GM19099 (cell line): Measurements from ENCODE around the gene SND1.

Source experiments
- POLR2A ChIP-seq: IDR thresholded peaks from 3 replicates; pipeline ENCODE4 v1.6.1; 2011; ENCODE audit warnings: low read depth; ENCODE audit not compliant: insufficient read length; ENCODE audit errors: extremely low read depth

The SND1 gene

GRCh38 chr7:128030654-128031611, 378.9 kb downstream of the SND1 start, which contains the start of gene LRRC4:
Gene LRRC4 (minus strand): TSS chr7:128031437. CDS start chr7:128030640, 797 bp downstream.
- no peak for TF ChIP-seq POLR2A

GRCh38 chr7:128031901-128032604, 380.1 kb downstream of the SND1 start:
- no peak for TF ChIP-seq POLR2A

DNA sequence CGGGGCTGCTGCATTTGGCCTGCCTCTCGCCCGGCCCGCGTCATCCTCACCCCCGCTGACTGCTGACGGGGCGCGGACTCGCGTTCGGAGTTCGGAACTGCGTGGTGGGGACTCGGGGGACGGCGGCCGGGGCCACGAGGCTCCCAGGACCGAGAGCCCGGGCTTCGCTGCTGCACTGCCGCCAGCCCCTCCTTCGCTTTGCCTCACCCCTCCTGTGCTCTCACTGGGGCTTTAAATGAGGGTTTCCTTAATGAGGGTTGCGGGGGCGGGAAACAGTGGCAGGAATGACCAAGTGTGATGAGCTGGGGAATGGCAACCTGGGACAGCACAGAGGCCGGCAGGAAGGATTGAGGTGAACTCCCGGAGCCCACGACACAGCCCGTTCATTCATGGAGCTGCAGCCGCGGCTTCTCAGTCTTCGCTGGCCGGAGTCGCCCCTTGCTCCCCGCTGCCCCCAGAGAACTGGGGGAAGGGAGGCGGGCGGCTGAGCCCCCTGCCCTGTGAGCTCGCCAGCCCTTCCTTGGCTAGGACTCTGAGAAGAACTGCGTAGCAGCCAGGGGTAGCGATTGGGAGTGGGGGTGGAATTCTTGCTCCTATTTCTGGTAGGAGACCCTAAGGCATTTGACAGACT, 380.7 kb downstream of the SND1 start:
- TF ChIP-seq POLR2A, result no peak

DNA sequence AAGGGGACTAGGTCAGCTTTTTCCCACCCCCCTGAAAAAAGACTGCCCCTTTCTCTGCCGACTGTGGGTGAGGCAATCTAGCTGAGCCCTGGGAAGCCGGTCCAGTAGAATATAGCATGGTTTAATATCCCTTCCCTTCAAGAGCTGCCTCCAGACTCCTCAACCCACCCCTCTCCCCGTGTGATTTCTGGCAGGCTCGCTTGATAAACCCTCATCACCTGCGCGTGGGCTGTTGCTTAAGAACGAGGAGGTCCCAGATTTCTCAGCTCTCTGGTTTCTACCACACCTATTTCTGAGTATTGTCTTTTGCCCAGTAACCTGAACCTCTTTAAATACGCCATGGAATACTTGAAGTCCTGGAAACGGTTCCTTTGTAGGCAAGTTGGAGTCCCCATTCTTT, 381.3 kb downstream of the SND1 start:
- TF ChIP-seq POLR2A, result no peak

DNA sequence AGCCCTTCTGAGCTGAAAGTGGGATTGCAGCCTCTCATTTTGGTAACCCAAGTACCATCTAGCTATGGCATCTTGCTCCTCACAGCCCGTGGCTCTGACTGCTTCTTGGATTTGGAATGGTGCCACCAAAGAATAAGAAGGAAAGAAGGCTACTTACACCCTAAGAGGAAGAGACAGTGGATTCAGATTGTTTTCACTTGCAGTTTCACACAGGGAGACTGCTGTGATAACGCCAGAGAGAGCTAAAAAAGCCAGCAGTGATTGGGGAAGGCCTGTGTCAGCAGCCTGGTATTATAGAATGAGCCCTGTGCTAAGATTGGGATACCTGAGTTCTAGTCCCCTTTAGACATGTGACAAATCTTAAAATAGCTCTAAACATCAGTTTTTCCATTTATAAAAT, 382.8 kb downstream of the SND1 start:
- TF ChIP-seq POLR2A, result no peak

GRCh38 chr7:128035712-128036111, 383.7 kb downstream of the SND1 start:
- no peak for TF ChIP-seq POLR2A

- no peak for TF ChIP-seq POLR2A
Observed at GRCh38 chr7:128036226-128036940, 384.4 kb downstream of the SND1 start.

DNA sequence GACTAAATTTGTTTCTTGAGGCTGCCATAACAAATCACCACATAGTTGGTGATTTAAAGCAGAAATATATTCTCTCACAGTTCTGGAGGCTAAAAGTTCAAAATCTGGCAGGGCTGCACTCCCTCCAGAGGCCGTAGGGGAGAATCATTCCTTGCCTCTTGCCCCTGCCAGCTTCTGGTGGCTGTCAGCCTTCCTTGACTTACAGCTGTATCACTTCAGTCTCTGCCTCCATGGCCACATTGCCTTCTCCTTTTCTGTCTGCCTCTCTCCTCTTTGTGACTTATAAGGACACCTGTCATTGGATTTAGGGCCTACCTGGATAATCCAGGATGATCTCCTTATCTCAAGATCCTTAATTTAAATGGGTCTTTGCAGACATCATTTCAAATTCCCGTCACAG, 385.1 kb downstream of the SND1 start:
- no peak for TF ChIP-seq POLR2A

- no peak for TF ChIP-seq POLR2A
Observed at GRCh38 chr7:128037880-128038619, 386.1 kb downstream of the SND1 start.

DNA sequence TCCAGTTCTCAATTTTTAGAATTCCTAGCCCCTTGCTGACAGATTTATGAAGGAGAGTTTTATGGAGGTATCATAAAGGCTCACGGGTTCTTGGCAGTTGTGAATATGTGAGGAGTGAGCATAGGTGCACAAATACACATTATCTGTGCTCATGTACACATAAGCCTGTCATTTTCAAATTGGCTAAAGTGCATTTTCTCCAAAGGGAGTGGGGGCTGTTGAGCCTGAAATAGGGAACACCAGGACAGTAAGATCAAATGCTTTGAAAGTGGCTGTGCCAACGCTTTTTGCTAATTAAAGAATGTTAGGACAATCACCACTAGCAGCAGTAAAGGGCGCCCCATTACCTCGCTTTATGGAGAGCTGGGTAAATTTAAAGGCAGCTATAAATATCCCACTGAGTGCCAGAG, 387.6 kb downstream of the SND1 start:
- no peak for TF ChIP-seq POLR2A

- TF ChIP-seq POLR2A, result no peak
Observed at GRCh38 chr7:128040205-128040604, 388.2 kb downstream of the SND1 start.

- no peak for TF ChIP-seq POLR2A
Observed at GRCh38 chr7:128041203-128041602, 389.2 kb downstream of the SND1 start.

DNA sequence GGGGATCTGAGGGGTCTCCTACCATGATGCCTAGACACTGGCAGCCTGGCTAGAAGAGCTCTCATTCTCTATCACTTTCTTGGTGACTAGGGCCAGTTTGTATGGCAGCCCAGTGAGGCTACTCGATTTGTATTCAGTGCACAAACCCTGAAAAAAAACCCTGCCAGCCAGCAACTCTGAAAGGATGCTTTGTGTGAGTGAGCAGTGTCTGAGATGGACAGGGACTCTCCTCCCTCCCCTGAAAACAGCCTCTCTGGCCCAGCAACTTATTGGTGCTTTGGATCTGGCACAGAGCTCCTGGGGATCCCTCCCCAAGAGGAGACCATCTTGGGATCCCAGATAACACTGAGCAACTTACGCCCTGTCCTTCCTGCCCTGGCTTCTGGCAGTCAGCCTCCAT, 390.0 kb downstream of the SND1 start:
- TF ChIP-seq POLR2A, result no peak

DNA sequence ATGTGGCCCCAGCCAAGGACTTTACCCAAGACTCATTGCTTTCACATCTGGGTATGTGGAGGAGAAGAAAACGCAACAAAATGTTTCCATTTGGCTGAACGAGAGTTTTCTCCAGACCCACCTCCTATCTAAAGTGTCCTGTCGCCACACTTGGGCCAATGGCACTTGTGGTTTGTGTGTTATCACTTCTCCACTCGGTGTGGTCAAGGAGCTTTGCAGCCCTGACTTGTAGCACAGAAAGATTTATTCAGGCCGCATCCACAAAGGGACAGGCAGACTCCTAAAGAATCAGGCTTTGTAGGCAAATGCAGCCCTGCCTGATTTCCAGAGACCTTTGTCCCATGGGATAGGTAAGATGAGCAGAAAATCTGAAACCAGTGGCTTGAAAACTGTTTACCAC, 392.1 kb downstream of the SND1 start:
- no peak for TF ChIP-seq POLR2A
